ENCODE results near the gene LMO7.

The LMO7 gene

GRCh38 chr13:75705908-75706307 lies 69.8 kb downstream of the LMO7 start:
- no peak overlapping the region for H3K14ac ChIP-seq (ENCODE audit: low read length)
- no peak overlapping the region for H2BK5ac ChIP-seq (ENCODE audit: low read depth, low read length, poor library complexity)
- H2BK12ac ChIP-seq (ENCODE audit: low read length), result no peak overlapping the region
- H4K91ac ChIP-seq (ENCODE audit: low read depth, low read length), result no peak overlapping the region
- no peaks in the 10 kb centered on the region for H3K79me2 ChIP-seq (ENCODE audit: control insufficient read depth, insufficient read depth, low read length, poor library complexity)
- H3K4me1 ChIP-seq (ENCODE audit: control insufficient read depth in 1 of 2, insufficient read depth in 2 of 2, low read length in 2 of 2), result peaks cover 0 to 5% of the 10 kb centered on the region in 2 experiments
- H2AFZ ChIP-seq (ENCODE audit: insufficient read depth, low read length, poor library complexity), result no peak overlapping the region
- no peak overlapping the region for H2BK120ac ChIP-seq (ENCODE audit: insufficient read depth, low read length, poor library complexity)
- no peak overlapping the region for H4K12ac ChIP-seq (ENCODE audit: low read depth, low read length)
- H4K8ac ChIP-seq (ENCODE audit: low read depth, low read length), result no peak overlapping the region
- H3K4me2 ChIP-seq (ENCODE audit: low read length), result no peak overlapping the region
- no peaks in the 10 kb centered on the region for H3K36me3 ChIP-seq (ENCODE audit: control insufficient read depth in 1 of 2, insufficient read depth in 2 of 2, low read length in 2 of 2)
- H3K27me3 ChIP-seq (ENCODE audit: insufficient read depth, low read length), result no peaks in the 10 kb centered on the region
- DNase-seq, result no peak
- H3K4ac ChIP-seq (ENCODE audit: low read depth, low read length), result no peak overlapping the region
- no peak overlapping the region for H3K27ac ChIP-seq (ENCODE audit: low read depth, low read length)
- no peaks in the 10 kb centered on the region for H3K79me1 ChIP-seq (ENCODE audit: low read length)
- no peak overlapping the region for H2AK5ac ChIP-seq (ENCODE audit: low read length)
- no peak overlapping the region for H3K9ac ChIP-seq (ENCODE audit: low read length)
- no peaks in the 10 kb centered on the region for H3K9me3 ChIP-seq (ENCODE audit: insufficient read depth, low read depth, low read length)
- no peak overlapping the region for H3K18ac ChIP-seq (ENCODE audit: low read length)
- H3K23ac ChIP-seq (ENCODE audit: low read length), result no peak overlapping the region
- no peak overlapping the region for H3K4me3 ChIP-seq (ENCODE audit: low read depth, low read length)

- no peaks in the 10 kb centered on the region for H3K79me2 ChIP-seq (ENCODE audit: control insufficient read depth, insufficient read depth, low read length, poor library complexity)
- H3K4me1 ChIP-seq (ENCODE audit: control insufficient read depth in 1 of 2, insufficient read depth in 2 of 2, low read length in 2 of 2), result no peaks in the 10 kb centered on the region
- no CpG with 5 or more reads among the region's 2 CpGs for WGBS (ENCODE audit: extremely low coverage, insufficient coverage, insufficient read length)
- no peak overlapping the region for H2AFZ ChIP-seq (ENCODE audit: insufficient read depth, low read length, poor library complexity)
- no peak overlapping the region for H4K12ac ChIP-seq (ENCODE audit: low read depth, low read length)
- H4K91ac ChIP-seq (ENCODE audit: low read depth, low read length), result no peak overlapping the region
- H3K27ac ChIP-seq (ENCODE audit: low read depth, low read length), result no peak overlapping the region
- H3K14ac ChIP-seq (ENCODE audit: low read length), result no peak overlapping the region
- no peaks in the 10 kb centered on the region for H3K27me3 ChIP-seq (ENCODE audit: insufficient read depth, low read length)
- no peak overlapping the region for H2AK5ac ChIP-seq (ENCODE audit: low read length)
- H3K79me1 ChIP-seq (ENCODE audit: low read length), result no peaks in the 10 kb centered on the region
- H3K4me2 ChIP-seq (ENCODE audit: low read length), result no peak overlapping the region
- no peaks in the 10 kb centered on the region for H3K36me3 ChIP-seq (ENCODE audit: control insufficient read depth in 1 of 2, insufficient read depth in 2 of 2, low read length in 2 of 2)
- no peak overlapping the region for H3K18ac ChIP-seq (ENCODE audit: low read length)
- no peak overlapping the region for H2BK5ac ChIP-seq (ENCODE audit: low read depth, low read length, poor library complexity)
- H2BK120ac ChIP-seq (ENCODE audit: insufficient read depth, low read length, poor library complexity), result no peak overlapping the region
- no peaks in the 10 kb centered on the region for H3K9me3 ChIP-seq (ENCODE audit: insufficient read depth, low read depth, low read length)
- no peak overlapping the region for H3K4ac ChIP-seq (ENCODE audit: low read depth, low read length)
- H3K4me3 ChIP-seq (ENCODE audit: low read depth, low read length), result no peak overlapping the region
- no peak overlapping the region for H4K8ac ChIP-seq (ENCODE audit: low read depth, low read length)
- DNase-seq, result peak; percentile 4 to 74
- no peak overlapping the region for H3K23ac ChIP-seq (ENCODE audit: low read length)
- no peak overlapping the region for H2BK12ac ChIP-seq (ENCODE audit: low read length)
- H3K9ac ChIP-seq (ENCODE audit: low read length), result no peak overlapping the region
These were observed 77.7 kb downstream of the LMO7 start for GRCh38 chr13:75713852-75714251.

- Histone ChIP-seq H3K4me3 (ENCODE audit: low read depth, low read length) (no peak overlapping the region), H3K4me2 (ENCODE audit: low read length) (no peak overlapping the region), H3K36me3 (ENCODE audit: control insufficient read depth in 1 of 2, insufficient read depth in 2 of 2, low read length in 2 of 2) (no peaks in the 10 kb centered on the region), H4K8ac (ENCODE audit: low read depth, low read length) (no peak overlapping the region), H3K18ac (ENCODE audit: low read length) (no peak overlapping the region), H3K4ac (ENCODE audit: low read depth, low read length) (no peak overlapping the region), H3K79me2 (ENCODE audit: control insufficient read depth, insufficient read depth, low read length, poor library complexity) (no peaks in the 10 kb centered on the region), H4K91ac (ENCODE audit: low read depth, low read length) (no peak overlapping the region), H2AFZ (ENCODE audit: insufficient read depth, low read length, poor library complexity) (no peak overlapping the region), H4K12ac (ENCODE audit: low read depth, low read length) (no peak overlapping the region), H3K9me3 (ENCODE audit: insufficient read depth, low read depth, low read length) (no peaks in the 10 kb centered on the region), H3K9ac (ENCODE audit: low read length) (no peak overlapping the region), H3K4me1 (ENCODE audit: control insufficient read depth in 1 of 2, insufficient read depth in 2 of 2, low read length in 2 of 2) (no peaks in the 10 kb centered on the region), H2BK12ac (ENCODE audit: low read length) (no peak overlapping the region), H2AK5ac (ENCODE audit: low read length) (no peak overlapping the region), H3K79me1 (ENCODE audit: low read length) (no peaks in the 10 kb centered on the region), H3K27me3 (ENCODE audit: insufficient read depth, low read length) (no peaks in the 10 kb centered on the region), H2BK5ac (ENCODE audit: low read depth, low read length, poor library complexity) (no peak overlapping the region), H3K23ac (ENCODE audit: low read length) (no peak overlapping the region), H3K14ac (ENCODE audit: low read length) (no peak overlapping the region), H3K27ac (ENCODE audit: low read depth, low read length) (no peak overlapping the region), H2BK120ac (ENCODE audit: insufficient read depth, low read length, poor library complexity) (no peak overlapping the region)
- no CpG with 5 or more reads among the region's 6 CpGs for WGBS (ENCODE audit: extremely low coverage, insufficient coverage, insufficient read length)
- peak in 1 of 2 donors; percentile 39 for DNase-seq
These were observed 79.7 kb downstream of the LMO7 start for GRCh38 chr13:75715601-75716523.

GRCh38 chr13:75717525-75717924 lies 81.4 kb downstream of the LMO7 start:
- Histone ChIP-seq H3K79me2 (ENCODE audit: control insufficient read depth, insufficient read depth, low read length, poor library complexity) (no peaks in the 10 kb centered on the region), H4K8ac (ENCODE audit: low read depth, low read length) (no peak overlapping the region), H3K27ac (ENCODE audit: low read depth, low read length) (no peak overlapping the region), H2AK5ac (ENCODE audit: low read length) (no peak overlapping the region), H3K9me3 (ENCODE audit: insufficient read depth, low read depth, low read length) (no peaks in the 10 kb centered on the region), H4K91ac (ENCODE audit: low read depth, low read length) (no peak overlapping the region), H3K4ac (ENCODE audit: low read depth, low read length) (no peak overlapping the region), H3K4me1 (ENCODE audit: control insufficient read depth in 1 of 2, insufficient read depth in 2 of 2, low read length in 2 of 2) (no peaks in the 10 kb centered on the region), H3K4me3 (ENCODE audit: low read depth, low read length) (no peak overlapping the region), H3K79me1 (ENCODE audit: low read length) (no peaks in the 10 kb centered on the region), H2BK12ac (ENCODE audit: low read length) (no peak overlapping the region), H3K27me3 (ENCODE audit: insufficient read depth, low read length) (no peaks in the 10 kb centered on the region), H3K23ac (ENCODE audit: low read length) (no peak overlapping the region), H3K4me2 (ENCODE audit: low read length) (no peak overlapping the region), H2AFZ (ENCODE audit: insufficient read depth, low read length, poor library complexity) (no peak overlapping the region), H3K36me3 (ENCODE audit: control insufficient read depth in 1 of 2, insufficient read depth in 2 of 2, low read length in 2 of 2) (no peaks in the 10 kb centered on the region), H3K18ac (ENCODE audit: low read length) (no peak overlapping the region), H4K12ac (ENCODE audit: low read depth, low read length) (no peak overlapping the region), H3K9ac (ENCODE audit: low read length) (no peak overlapping the region), H3K14ac (ENCODE audit: low read length) (no peak overlapping the region), H2BK120ac (ENCODE audit: insufficient read depth, low read length, poor library complexity) (no peak overlapping the region), H2BK5ac (ENCODE audit: low read depth, low read length, poor library complexity) (no peak overlapping the region)
- WGBS (ENCODE audit: extremely low coverage, insufficient coverage, insufficient read length), result no CpG with 5 or more reads among the region's 2 CpGs
- DNase-seq, result no peak

Data from trophoblast cell (in vitro differentiated cells and primary cell).